Upper lobe of left lung (tissue), 4 donors: ENCODE results near the gene RAP1B.

Experiments used
- EP300 ChIP-seq, 4 donors: sonication (generic); formaldehyde crosslinking; IDR thresholded peaks; one replicate each; pipeline ENCODE4 v1.5.1; 2017; ENCODE audit warnings: antibody characterized with exemption in 4 of 4, control low read depth in 2 of 4
- POLR2A ChIP-seq, 4 donors: fragments of 450-650 bp; IDR thresholded peaks; one replicate each; pipeline ENCODE4 v1.5.1; 2016 to 2017; ENCODE audit warnings: antibody characterized with exemption in 4 of 4, mild to moderate bottlenecking in 2 of 4
- POLR2AphosphoS5 ChIP-seq, 2 donors: sonication (generic); formaldehyde crosslinking; IDR thresholded peaks; one replicate each; pipeline ENCODE4 v1.5.1; 2017; ENCODE audit warnings: antibody characterized with exemption in 2 of 2
- TF ChIP-seq, protein P1 (sequence below), 6 experiments: fragments of 450-650 bp in 4 of 6; fragments of 200-600 bp in 2 of 6; sonication (generic) in 2 of 6; IDR thresholded peaks; one replicate each; pipeline ENCODE4 v1.5.1; 2016 to 2019; ENCODE audit warnings: antibody characterized with exemption in 6 of 6

DNA sequence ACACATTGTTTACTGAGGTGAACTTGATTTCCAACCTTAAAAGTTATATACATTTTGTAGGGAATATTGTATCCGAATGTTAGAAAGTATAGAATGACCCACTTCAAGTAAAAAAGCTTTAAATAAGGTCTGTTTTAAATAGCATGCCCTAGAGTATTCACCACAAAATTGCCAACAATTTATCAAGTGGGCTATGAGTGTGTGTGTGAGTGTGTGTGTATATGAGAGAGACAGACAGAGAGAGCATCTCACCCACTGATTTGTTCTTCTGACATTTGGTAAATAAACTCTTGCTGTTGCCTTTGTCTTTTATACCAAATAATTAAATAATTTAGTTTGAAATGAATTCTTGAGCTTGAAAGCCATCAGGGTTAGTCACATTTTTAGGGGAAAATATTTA, 29.8 kb upstream of the RAP1B start:
- TF ChIP-seq POLR2A (IDR thresholded peaks at IDR 0.05) = no peak
- TF ChIP-seq, protein P1, sequence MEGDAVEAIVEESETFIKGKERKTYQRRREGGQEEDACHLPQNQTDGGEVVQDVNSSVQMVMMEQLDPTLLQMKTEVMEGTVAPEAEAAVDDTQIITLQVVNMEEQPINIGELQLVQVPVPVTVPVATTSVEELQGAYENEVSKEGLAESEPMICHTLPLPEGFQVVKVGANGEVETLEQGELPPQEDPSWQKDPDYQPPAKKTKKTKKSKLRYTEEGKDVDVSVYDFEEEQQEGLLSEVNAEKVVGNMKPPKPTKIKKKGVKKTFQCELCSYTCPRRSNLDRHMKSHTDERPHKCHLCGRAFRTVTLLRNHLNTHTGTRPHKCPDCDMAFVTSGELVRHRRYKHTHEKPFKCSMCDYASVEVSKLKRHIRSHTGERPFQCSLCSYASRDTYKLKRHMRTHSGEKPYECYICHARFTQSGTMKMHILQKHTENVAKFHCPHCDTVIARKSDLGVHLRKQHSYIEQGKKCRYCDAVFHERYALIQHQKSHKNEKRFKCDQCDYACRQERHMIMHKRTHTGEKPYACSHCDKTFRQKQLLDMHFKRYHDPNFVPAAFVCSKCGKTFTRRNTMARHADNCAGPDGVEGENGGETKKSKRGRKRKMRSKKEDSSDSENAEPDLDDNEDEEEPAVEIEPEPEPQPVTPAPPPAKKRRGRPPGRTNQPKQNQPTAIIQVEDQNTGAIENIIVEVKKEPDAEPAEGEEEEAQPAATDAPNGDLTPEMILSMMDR (IDR thresholded peaks at IDR 0.05) = no peak
- TF ChIP-seq POLR2AphosphoS5 (IDR thresholded peaks at IDR 0.05) = no peak
- TF ChIP-seq EP300 (IDR thresholded peaks at IDR 0.05) = no peak
